Measurements from ENCODE around the gene KCNQ1. TPM values are rescaled to one million over a fixed set of nuclear protein-coding genes. Genes with fewer than 3 reads are reported as not detected.
A peak's percentile ranks its signal among the peaks of the same experiment; 100 is the strongest.

Gene KCNQ1
- total RNA-seq, 2 experiments from 2014 or later = 20.4 to 24.3 TPM

DNA sequence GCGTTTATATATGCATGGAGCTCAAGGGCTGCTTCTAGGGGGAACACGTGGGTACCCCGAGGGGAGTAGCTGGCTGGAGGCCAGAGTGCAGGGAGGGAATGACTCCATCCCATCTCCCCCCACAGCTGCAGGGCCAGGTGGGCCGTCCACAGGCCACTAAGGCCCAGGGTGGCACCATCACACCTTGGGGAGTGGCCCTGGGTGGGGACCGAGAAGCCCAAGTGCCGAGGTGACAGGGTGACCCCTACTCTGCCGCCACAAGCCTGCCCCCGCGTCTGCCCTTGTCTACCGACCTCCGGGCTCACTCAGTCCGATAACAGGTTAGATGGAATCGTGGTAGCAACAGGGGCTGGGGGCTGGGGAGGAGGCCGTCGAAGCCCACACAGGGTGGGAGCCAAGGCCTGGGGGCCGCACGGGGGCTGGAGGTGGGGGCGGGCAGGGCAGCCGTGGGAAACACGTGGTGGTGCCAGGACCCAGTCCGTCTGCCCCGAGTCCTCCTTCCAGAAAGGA, 129.3 kb downstream of the KCNQ1 start:
- no peak overlapping the region for H3K4me3 Mint-ChIP-seq
- DNase-seq = no peak
- CTCF ChIA-PET = no interaction called here

DNA sequence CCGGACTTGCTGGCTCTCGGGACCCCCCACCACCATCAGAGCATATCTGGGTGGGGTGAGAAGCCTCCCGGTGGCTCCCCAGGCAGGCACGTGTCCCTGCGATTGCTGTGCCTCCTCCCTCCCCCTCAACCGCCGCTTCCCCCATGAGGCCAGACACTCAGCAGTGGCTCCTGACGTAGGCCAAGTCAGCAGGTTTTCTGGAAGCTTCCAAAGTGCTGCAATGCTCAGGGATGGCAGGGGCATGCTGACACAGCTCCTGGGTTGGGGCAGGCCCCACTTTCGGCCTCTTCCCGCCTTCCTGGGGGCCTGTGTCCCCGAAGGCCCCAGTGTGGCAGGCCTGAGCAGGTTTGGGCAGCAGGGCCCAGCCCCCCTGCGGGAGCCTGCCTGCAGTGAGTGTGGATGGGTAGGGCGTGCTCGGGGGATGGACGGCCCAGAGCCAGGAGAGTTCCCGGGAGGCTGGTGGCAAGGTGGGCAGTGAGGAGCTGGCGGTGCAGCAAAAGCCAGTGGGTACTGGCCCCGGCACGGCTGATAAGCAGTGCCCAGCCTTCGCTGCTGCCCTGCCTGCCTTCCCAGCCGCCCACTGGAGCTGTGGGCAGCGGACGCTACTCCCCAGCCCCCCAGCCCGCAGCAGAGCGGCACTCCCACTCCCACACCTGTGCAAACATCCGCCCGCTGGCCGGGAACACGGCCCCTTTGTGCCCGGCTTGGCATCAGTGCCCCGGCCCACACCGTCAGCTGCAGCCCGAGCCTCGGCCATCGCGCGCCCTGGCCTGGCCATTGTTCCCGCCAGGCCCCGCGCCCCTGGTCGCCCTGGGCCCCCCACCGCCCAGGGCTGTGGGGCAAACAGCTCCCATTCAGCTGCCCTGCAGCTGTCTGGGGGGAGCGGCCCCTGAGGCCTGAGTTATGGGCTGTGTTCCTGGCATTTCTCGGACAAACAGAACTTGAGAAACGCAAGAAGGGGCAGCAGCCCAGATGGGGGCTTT, 130.0 kb downstream of the KCNQ1 start:
- ChIA-PET POLR2A (no interaction called here), CTCF (no interaction called here)
- DNase-seq = no peak
- Mint-ChIP-seq H3K36me3 (ENCODE audit: low read depth) (no peaks in the 10 kb centered on the region), H3K9me3 (no peaks in the 10 kb centered on the region), H3K4me1 (no peaks in the 10 kb centered on the region), H3K27me3 (no peaks in the 10 kb centered on the region), H3K4me3 (no peak overlapping the region), H3K27ac (no peak overlapping the region)

More for the DNA sequence above, 129.3 kb downstream of the KCNQ1 start:
- POLR2A ChIA-PET = no interaction called here
- Mint-ChIP-seq H3K27me3 (no peaks in the 10 kb centered on the region), H3K36me3 (ENCODE audit: low read depth) (no peaks in the 10 kb centered on the region), H3K27ac (no peak overlapping the region), H3K9me3 (no peaks in the 10 kb centered on the region), H3K4me1 (no peaks in the 10 kb centered on the region)

DNA sequence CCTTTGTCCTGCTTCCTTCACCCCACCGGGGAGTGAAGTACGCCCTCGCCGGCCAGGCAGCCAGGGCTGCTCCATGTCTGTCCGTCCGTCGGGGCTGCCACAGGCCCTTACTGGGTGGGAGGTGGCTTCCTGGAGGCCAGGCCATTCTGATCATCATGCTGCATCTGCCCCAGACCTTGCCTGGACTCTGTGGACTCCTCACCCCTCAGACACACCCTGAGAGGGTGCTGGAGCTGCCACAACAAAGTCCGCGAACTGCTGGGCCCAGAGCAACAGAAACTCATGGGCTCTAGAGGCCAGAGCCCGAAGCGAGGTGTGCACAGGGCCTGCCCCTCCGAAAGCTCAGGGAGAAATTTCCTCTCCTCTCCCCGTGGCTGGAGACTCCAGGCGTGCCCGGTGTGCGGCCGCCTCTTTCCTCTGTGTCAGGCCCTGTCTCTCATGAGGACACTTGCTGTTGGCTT, 130.8 kb downstream of the KCNQ1 start:
- no peak for DNase-seq
- CTCF ChIA-PET = no interaction called here
- no peaks in the 10 kb centered on the region for H3K36me3 Mint-ChIP-seq (ENCODE audit: low read depth)

DNA sequence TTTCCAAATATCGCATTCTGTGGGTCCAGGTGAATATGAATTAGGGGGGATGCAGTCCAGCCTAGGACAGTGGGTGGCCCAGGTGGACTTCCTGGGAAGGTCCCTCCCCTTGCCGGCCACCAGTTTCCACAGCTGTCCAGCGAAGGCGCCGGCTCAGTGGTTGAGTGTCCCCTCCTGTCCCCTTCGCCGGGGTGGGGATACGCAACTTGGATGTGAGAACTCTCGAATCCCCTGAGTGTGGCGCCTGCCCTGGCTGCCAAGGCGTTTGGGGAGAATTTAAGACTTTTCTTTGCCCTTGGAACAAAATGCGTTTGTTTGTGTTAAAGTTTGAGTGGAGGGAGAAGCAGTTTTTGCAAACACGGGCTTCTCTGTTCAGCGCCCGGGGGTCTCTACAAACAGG, 131.3 kb downstream of the KCNQ1 start:
- H3K27ac Mint-ChIP-seq = no peak overlapping the region
- H3K9me3 Mint-ChIP-seq = no peaks in the 10 kb centered on the region
- H3K4me1 Mint-ChIP-seq = no peaks in the 10 kb centered on the region
- H3K27me3 Mint-ChIP-seq = no peaks in the 10 kb centered on the region
- H3K4me3 Mint-ChIP-seq = no peak overlapping the region
- H3K36me3 Mint-ChIP-seq (ENCODE audit: low read depth) = no peaks in the 10 kb centered on the region
- DNase-seq = no peak
- CTCF ChIA-PET = no interaction called here
- POLR2A ChIA-PET = no interaction called here

More for the DNA sequence above, 130.8 kb downstream of the KCNQ1 start:
- Mint-ChIP-seq H3K27ac (no peak overlapping the region), H3K27me3 (no peaks in the 10 kb centered on the region), H3K9me3 (no peaks in the 10 kb centered on the region), H3K4me3 (no peak overlapping the region), H3K4me1 (no peaks in the 10 kb centered on the region)
- POLR2A ChIA-PET = no interaction called here

DNA sequence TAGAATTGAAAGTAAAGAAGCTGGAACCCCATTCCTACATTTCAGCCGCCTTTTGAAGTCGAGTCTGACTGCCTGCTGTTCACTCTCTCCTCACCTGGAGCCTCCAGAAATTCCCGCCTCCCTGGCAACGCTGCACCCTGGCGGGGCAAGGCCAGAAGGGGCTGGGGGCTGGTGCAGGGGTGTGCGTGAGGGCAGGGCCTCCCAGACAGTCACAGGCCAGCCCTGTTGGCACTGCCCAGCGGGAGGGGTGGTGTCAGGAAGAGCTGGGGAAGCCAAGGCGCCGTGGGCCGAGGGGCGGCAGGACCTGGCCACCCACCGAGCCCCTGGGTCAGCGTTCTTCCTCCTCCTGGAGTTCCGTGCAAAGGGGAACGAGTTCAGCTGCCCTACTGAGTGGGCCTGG, 131.7 kb downstream of the KCNQ1 start:
- CTCF ChIA-PET = no interaction called here
- no peaks in the 10 kb centered on the region for H3K27me3 Mint-ChIP-seq
- POLR2A ChIA-PET = no interaction called here
- no peaks in the 10 kb centered on the region for H3K36me3 Mint-ChIP-seq (ENCODE audit: low read depth)
- H3K27ac Mint-ChIP-seq = no peak overlapping the region
- H3K4me1 Mint-ChIP-seq = no peaks in the 10 kb centered on the region
- no peaks in the 10 kb centered on the region for H3K9me3 Mint-ChIP-seq
- H3K4me3 Mint-ChIP-seq = no peak overlapping the region
- DNase-seq = no peak

DNA sequence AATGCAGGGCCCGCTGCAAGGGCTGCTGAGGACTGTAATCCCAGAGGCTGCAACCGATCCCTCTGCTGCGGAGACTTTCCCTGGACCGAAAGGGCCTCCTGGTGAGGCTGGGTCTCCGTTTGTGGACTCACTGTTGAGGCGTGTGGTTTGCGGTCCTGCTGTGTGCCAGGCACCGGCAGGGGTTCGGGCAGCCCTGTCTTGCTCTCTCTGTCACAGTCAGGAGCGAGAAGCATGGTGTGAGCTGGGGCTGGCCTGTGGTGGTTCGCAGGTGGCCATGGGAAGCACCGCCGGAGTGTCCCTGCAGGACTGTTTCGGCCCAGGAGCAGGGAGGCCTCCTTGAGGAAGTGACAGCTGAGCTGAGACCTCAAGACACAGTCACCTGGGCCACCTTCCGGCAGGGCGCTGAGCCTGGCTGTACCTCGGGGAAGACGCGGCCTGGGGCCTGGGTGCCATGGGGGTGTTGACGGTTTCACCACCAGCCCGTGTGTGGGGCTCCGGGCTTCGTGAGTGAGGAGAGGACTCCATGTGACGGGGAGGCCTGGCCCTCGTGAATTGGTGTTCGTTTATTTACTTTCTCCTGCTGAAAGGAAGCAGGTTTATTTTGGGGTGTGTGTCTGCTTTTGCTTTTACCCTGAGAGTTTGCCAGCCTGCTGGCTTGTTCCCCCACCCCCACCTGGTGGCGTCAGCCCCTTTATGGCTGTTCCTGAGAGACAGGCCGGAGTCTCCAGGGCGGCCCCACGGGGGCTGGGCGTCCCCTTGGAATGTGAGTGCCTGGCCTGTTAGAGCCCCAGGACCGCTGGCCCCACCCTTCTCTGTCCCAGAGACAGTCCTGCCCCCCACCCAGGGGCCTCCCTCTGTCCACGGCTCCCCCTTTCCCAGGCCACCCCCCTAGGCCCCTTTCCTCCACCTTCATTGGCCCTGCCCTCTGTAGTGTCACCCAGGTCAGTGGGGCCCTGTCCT, 132.5 kb downstream of the KCNQ1 start:
- ChIA-PET CTCF (no interaction called here), POLR2A (no interaction called here)
- H3K27me3 Mint-ChIP-seq = no peaks in the 10 kb centered on the region
- no peaks in the 10 kb centered on the region for H3K36me3 Mint-ChIP-seq (ENCODE audit: low read depth)
- no peaks in the 10 kb centered on the region for H3K4me1 Mint-ChIP-seq
- no peaks in the 10 kb centered on the region for H3K9me3 Mint-ChIP-seq
- no peak for DNase-seq
- H3K4me3 Mint-ChIP-seq = no peak overlapping the region
- no peak overlapping the region for H3K27ac Mint-ChIP-seq

DNA sequence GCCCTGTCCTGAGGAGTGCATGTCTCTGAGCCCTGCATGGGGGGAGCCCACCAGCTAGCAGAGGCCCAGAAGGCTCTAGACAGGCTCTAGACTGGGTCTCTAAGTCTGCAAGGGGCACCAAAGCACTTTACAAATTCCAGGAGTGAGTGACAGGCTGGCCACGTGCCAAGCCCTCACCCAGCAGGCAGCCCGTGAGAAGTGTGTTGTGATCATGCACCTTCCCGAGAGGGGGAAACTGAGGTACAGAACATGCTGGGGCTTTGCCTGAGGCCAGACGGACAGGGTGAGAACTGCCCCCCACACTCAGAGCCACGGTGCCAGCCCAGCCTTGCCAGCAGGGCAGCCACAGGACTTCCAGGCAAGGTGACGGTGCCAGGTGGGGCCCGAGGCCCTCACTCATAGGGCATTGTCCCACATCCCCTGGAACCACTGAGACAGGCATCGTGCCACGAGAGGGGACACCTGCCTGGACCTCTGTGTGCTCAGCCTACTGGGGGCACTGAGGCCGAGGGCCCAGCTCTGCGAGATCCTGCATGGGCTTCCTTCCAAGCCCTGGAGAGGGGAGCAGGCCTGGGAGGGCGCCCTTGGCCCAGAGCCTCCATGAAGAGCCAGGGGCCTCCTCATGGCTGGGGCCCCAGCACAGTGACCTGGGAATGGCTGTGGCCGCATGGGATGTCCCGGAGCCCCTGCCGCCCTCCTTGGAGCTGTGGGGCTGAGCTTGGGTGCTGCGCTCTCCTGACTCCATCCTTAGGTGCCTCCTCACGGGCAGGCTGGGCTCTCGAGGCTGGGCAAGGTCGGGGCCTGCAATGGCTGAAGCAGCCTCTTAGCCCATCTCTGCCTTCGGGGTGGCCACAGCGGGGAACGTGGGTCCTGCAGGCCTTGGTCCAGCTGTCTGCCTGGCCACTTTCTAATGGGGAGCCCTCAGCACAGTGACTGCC, 133.5 kb downstream of the KCNQ1 start:
- no peak for DNase-seq
- Mint-ChIP-seq H3K36me3 (ENCODE audit: low read depth) (no peaks in the 10 kb centered on the region), H3K9me3 (no peaks in the 10 kb centered on the region), H3K4me1 (no peaks in the 10 kb centered on the region), H3K4me3 (no peak overlapping the region), H3K27ac (no peak overlapping the region), H3K27me3 (no peaks in the 10 kb centered on the region)
- CTCF ChIA-PET = no interaction called here
- POLR2A ChIA-PET = no interaction called here

DNA sequence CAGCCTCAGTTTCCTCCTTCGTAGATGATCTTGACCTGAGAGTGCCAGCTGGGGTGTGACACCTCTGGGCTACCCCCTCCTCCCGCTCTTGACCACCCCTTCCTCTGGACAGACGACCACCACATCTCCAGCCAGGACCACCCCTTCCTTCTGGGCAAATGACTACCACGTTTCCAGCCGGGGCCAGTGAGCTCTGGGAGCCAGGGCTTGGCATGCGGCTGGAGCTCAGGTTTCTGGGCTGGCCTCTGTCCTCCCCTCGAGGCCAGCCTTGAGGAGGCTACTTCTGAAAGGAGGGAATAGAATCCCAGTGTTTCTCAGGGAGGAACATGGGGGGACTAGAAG, 134.1 kb downstream of the KCNQ1 start:
- Mint-ChIP-seq H3K27ac (peak overlapping the region; percentile 74), H3K36me3 (ENCODE audit: low read depth) (no peaks in the 10 kb centered on the region), H3K4me1 (no peaks in the 10 kb centered on the region), H3K27me3 (no peaks in the 10 kb centered on the region), H3K9me3 (no peaks in the 10 kb centered on the region), H3K4me3 (no peak overlapping the region)
- no peak for DNase-seq
- POLR2A ChIA-PET = no interaction called here
- CTCF ChIA-PET = no interaction called here

DNA sequence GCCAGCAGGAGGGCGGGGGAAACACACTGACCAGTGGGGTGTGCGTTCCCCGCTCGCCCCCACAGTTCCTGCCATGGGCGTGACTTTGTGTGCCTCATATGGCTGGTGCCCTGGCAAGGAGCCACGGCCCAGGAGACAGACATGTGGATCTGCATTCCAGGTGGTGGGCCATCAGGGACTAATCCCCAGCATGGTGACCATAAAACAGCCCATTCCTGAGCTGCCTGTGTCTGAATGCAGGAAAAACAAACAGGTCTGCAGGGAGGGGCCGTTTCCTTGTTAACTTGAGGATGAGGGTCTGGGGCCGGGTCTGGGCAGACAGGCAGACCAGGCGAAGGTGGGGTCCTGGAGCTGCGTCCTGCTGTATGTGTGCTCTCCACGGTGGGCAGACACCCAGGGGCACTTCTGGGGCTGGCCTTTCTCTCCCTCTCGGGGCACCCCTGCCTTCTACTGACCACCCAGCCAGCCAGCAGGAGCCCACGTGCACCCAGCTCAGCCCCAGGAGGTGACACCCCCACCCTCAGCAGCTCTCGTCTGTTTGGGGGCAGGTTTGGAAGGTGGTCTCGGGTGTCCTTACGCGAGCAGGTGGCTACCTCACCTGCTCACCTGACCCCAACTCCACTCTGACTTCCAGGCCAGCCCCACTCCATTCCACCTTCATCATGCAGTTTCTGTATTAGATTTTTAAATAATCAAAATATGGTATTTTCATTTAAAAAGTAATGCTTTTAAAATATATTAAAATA, 134.7 kb downstream of the KCNQ1 start:
- ChIA-PET CTCF (no interaction called here), POLR2A (no interaction called here)
- Mint-ChIP-seq H3K4me1 (no peaks in the 10 kb centered on the region), H3K4me3 (no peak overlapping the region), H3K27ac (no peak overlapping the region), H3K9me3 (no peaks in the 10 kb centered on the region), H3K36me3 (ENCODE audit: low read depth) (no peaks in the 10 kb centered on the region), H3K27me3 (no peaks in the 10 kb centered on the region)
- DNase-seq = no peak

DNA sequence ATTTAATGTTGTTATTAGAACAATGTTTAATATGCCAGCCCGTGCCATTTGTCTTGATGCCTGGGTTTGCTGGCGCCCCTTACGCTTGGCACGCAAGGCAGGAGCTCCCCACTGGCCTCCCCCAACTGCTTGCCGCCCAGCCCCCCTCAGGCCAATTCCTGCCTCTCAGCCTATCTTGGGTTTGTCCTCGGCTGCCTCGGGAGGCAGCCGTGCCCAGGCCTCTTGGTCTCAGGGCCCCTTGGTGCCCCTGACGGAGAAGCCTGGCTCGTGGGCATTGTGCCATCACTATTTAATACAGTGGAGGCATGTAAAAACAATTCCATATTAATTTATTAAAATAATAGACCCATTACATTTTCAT, 135.2 kb downstream of the KCNQ1 start:
- CTCF ChIA-PET = no interaction called here
- no peaks in the 10 kb centered on the region for H3K9me3 Mint-ChIP-seq
- POLR2A ChIA-PET = no interaction called here
- no peaks in the 10 kb centered on the region for H3K27me3 Mint-ChIP-seq
- H3K27ac Mint-ChIP-seq = no peak overlapping the region
- H3K36me3 Mint-ChIP-seq (ENCODE audit: low read depth) = no peaks in the 10 kb centered on the region
- no peak for DNase-seq
- H3K4me1 Mint-ChIP-seq = no peaks in the 10 kb centered on the region
- no peak overlapping the region for H3K4me3 Mint-ChIP-seq

DNA sequence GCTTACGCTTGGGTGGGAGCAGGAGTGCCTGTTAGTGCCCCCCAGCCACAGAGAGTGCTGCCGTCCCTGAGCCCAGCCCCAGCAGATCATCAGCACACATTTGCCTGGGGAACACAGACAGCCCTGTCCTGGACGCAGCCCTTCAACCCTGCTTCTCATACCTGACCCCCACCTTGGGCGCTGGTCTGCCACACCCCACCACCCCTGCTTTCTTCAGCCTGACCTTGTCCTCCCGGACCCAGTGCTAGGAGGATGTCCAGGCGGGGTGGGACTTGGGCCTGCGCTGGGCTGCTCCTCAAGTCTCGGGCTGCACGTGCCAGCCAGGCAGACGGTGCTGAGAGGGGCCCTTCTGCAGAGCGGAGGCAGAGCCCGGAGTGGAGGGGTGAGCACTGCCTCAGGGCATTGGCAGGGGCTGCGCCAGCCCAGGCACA, 135.8 kb downstream of the KCNQ1 start:
- no peaks in the 10 kb centered on the region for H3K4me1 Mint-ChIP-seq
- H3K9me3 Mint-ChIP-seq = no peaks in the 10 kb centered on the region
- H3K4me3 Mint-ChIP-seq = no peak overlapping the region
- H3K27ac Mint-ChIP-seq = no peak overlapping the region
- no peaks in the 10 kb centered on the region for H3K36me3 Mint-ChIP-seq (ENCODE audit: low read depth)
- ChIA-PET POLR2A (no interaction called here), CTCF (interaction anchor here (0.6 kb wide), 1 partner anchor 273 kb away, joined by 3 read pairs; no protein-coding TSS in a partner anchor)
- H3K27me3 Mint-ChIP-seq = no peaks in the 10 kb centered on the region
- DNase-seq = no peak

Data from activated CD4-positive, alpha-beta T cell treated with anti-CD3 and anti-CD28 coated beads, Interleukin-2, amount 10 ng/mL, durations not matched to agents 7 days and 5 days (primary cell).